GM12891 (cell line): ENCODE results near the gene XAB2.

Experiments used
- POLR2A ChIP-seq: IDR thresholded peaks from 2 replicates; pipeline ENCODE4 v1.6.1; 2011; ENCODE audit warnings: low read depth, low read length, control low read depth
- TAF1 ChIP-seq: IDR thresholded peaks from 2 replicates; pipeline ENCODE4 v1.6.1; 2011; ENCODE audit warnings: low read depth, low read length, control low read depth

GRCh38 chr19:7652061-7652641 lies 22.8 kb upstream of the XAB2 start:
- TF ChIP-seq TAF1 = no peak
- TF ChIP-seq POLR2A = no peak
